Adrenal gland (tissue), 5 donors: ENCODE measurements around the gene SULT1A2.

Source experiments
- CTCF ChIP-seq, 6 experiments: fragments of 450-650 bp in 4 of 6; fragments of 200-600 bp in 2 of 6; sonication (generic) in 1 of 6; IDR thresholded peaks; 1 replicate in 5 of 6; 2 replicates in 1 of 6; pipeline versions ENCODE4 v1.5.1 to v1.8.0; 2016 to 2021; ENCODE audit warnings: antibody characterized with exemption in 6 of 6, mild to moderate bottlenecking in 2 of 6, moderate library complexity in 1 of 6
- POLR2A ChIP-seq, 2 donors: fragments of 450-650 bp; IDR thresholded peaks; one replicate each; pipeline ENCODE4 v1.6.1; 2017; ENCODE audit warnings: antibody characterized with exemption in 2 of 2, mild to moderate bottlenecking in 2 of 2, moderate library complexity in 1 of 2
- donor health status: DM: no; HTN: no; CAD: no.

DNA sequence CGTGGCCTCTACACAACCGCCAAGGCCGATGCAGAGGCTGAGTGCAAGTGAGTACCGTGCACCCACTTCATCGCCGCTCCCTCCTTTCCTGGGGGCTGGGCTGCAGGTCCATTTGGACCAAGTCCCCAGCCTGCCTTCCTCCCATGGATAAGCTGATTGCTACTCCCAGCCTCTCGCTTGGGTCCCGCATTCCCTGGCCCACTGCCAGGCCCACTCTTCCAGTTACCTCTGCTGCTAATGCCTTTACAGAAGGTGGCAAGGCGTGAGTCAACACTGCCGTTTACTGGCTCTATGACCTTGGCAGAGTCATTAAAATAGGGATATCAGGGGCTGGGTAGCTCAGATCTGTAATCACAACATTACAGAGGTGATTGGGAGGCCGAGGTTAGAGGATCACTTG lies 11.2 kb downstream of the SULT1A2 start:
- TF ChIP-seq CTCF (IDR thresholded peaks at IDR 0.05), result no peak
- TF ChIP-seq POLR2A (IDR thresholded peaks at IDR 0.05), result no peak
